GM21717 (cell line): ENCODE measurements around the gene CDKN2B-AS1.

Experiments used
- ATAC-seq: cut with Tn5 transposase; IDR thresholded peaks from one replicate; pipeline ENCODE4 v1.9.1; 2021; ENCODE audit warnings: mild to moderate bottlenecking, moderate library complexity; ENCODE audit not compliant: unreplicated experiment

Gene CDKN2B-AS1

GRCh38 chr9:22148876-22149637, 154.5 kb downstream of the CDKN2B-AS1 start:
- no peak for ATAC-seq

GRCh38 chr9:22154064-22154463, 159.5 kb downstream of the CDKN2B-AS1 start:
- no peak for ATAC-seq

- ATAC-seq, result no peak
Observed at GRCh38 chr9:22156586-22156985, 162.0 kb downstream of the CDKN2B-AS1 start.

DNA sequence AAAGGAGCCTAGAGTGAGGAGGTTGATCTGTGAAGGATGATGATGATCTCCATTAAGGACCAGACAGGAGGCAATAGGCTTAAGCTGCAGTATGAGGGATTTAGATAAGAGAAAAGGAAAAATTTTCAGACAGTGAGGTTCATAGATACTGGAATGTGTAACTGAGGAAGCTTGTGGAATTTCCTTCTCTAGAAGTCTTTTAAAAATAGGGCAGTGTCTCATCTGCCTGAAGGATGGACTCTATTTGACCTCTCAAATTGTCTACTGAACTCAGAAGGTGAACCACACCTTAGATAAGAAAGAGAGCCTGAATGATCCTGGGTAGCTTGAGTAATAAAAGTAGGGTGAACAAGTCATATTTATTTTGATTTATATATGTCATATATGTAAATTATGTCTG, 162.7 kb downstream of the CDKN2B-AS1 start:
- ATAC-seq, result no peak

DNA sequence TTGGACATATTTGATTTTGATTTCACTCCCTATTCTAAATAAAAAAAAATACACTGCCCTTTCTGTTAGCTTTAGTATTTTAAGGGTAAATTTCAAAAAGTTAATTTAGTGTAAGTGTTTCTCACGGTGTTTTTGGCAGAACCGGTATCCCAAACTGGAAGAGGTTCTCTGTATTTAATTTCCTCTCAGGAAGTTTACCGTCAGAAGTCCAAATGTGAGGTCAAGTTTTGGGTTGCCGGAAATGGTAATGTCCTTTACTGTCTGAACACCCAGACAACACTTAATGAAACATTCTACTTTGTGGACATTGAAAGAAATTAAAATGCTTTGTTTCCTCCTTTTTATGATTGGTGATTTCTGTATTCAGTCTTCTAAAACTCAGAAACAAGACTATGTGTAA, 163.2 kb downstream of the CDKN2B-AS1 start:
- ATAC-seq, result no peak

DNA sequence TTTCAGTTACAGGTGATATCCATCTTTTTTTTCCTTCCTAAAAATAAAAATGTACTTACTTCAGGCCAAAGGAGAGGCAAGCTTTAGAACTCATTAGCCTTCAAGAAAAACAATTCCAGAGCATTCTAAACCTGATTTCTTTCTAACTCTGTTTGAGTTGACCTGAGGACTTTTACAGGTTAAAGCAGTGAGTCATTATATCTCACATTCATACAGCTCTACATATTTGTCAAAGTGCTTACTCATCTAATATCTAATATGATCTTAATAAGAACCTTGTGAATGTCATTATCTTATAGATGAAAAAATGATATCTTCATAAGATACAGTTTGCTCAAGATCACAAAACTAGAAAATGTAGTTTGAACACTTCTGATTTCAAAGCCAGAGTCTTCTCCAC, 163.7 kb downstream of the CDKN2B-AS1 start:
- no peak for ATAC-seq

- no peak for ATAC-seq
Observed at GRCh38 chr9:22158927-22159346, 164.3 kb downstream of the CDKN2B-AS1 start.

- no peak for ATAC-seq
Observed at GRCh38 chr9:22159586-22159985, 165.0 kb downstream of the CDKN2B-AS1 start.

- ATAC-seq, result no peak
Observed at GRCh38 chr9:22160221-22160620, 165.6 kb downstream of the CDKN2B-AS1 start.

- no peak for ATAC-seq
Observed at GRCh38 chr9:22165144-22165543, 170.6 kb downstream of the CDKN2B-AS1 start.

DNA sequence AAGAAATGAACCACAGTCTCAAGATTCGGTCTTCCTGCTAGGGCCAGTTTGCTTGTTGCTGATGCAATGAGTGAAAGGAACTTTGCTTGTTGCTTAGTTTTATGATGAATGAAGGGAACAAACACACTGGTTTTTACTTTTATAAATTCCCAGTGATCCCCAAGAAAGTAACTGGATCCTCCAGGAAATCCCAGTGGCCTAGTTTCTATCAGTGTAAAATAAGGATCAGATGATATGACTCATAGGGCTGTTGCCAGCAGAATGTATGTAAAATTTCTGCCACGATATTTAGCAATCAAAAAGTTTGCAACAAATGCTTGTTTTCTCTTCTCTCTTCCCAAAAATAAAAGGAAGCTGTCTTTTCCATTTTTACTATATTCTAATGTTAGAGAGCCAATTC, 174.7 kb downstream of the CDKN2B-AS1 start:
- no peak for ATAC-seq

DNA sequence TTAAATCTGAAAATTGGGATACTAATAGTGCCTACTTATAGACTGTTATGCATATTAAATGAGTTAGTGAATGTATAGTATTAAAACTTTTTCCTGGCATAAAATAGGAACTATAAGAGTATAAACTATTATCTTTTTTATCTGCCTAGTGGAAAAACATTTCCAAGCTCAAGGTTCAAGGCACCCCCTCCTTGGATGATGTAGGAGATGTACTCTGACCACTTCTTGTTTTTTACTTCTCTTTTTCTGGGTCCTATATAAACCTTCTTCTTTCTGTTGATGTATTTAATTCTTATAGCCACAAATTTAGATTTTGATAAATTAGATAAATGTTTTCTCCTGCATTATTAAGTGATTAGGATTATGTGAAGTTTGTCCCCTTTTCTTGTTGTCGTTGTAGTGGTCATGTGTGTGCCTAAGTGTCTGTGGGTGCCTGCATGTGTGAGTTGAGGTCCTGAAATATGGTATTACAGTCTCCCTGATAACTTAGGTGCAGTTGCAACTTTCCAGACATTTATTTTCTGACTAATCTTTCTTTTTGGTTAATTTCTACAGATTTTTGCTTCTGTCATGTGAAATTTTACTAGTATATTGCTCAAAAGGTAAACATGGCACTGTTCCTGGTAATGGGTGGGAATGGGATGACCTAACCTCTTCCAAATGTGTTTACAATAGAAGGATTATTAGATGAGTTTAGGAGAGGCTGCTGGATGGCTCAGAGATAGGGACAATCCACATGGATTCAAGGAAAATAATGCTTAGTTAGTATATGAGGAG, 175.3 kb downstream of the CDKN2B-AS1 start:
- ATAC-seq, result no peak
